GM12878 (cell line): ENCODE data around the gene ZDHHC17.

Experiments used
- CBX5 ChIP-seq: sonication (generic); IDR thresholded peaks from 2 replicates; pipeline ENCODE4 v1.6.1; 2016; ENCODE audit warnings: low read depth, moderate library complexity, mild to moderate bottlenecking, inconsistent platforms
- CREB1 ChIP-seq: IDR thresholded peaks from 2 replicates; pipeline ENCODE4 v1.6.1; 2012; ENCODE audit warnings: low read depth, mild to moderate bottlenecking, inconsistent platforms
- MEF2A ChIP-seq: IDR thresholded peaks from 2 replicates; pipeline ENCODE4 v1.6.1; 2011; ENCODE audit warnings: low read depth, mild to moderate bottlenecking, low read length, moderate library complexity; ENCODE audit not compliant: insufficient read depth
- POLR2A ChIP-seq: IDR thresholded peaks from 2 replicates; pipeline ENCODE4 v1.6.1; 2011; ENCODE audit warnings: low read depth, mild to moderate bottlenecking, low read length
- RBBP5 ChIP-seq: fragments of 200-600 bp; sonication (generic); conservative IDR thresholded peaks from 2 replicates; pipeline ENCODE4 v1.6.1; 2016
- SMC3 ChIP-seq: IDR thresholded peaks from 2 replicates; pipeline ENCODE4 v1.6.1; 2011; ENCODE audit warnings: low read length, improper control_type of control experiment, borderline replicate concordance
- YY1 ChIP-seq: IDR thresholded peaks from 2 replicates; pipeline ENCODE4 v1.6.1; 2011; ENCODE audit warnings: low read depth, mild to moderate bottlenecking, low read length
- ZNF384 ChIP-seq: IDR thresholded peaks from 2 replicates; pipeline ENCODE4 v1.6.1; 2012; ENCODE audit warnings: low read depth, mild to moderate bottlenecking, low read length, improper control_type of control experiment, borderline replicate concordance
- TF ChIP-seq, protein P1 (sequence below), 3 experiments: IDR thresholded peaks in 2 of 3; conservative IDR thresholded peaks in 1 of 3; 2 replicates each; pipeline ENCODE4 v1.5.1; 2011; ENCODE audit warnings: low read depth in 3 of 3, low read length in 3 of 3, mild to moderate bottlenecking in 3 of 3, control low read depth in 2 of 3, moderate library complexity in 2 of 3, inconsistent platforms in 1 of 3, mixed read lengths in 1 of 3; ENCODE audit not compliant: control insufficient read depth in 2 of 3, insufficient read depth in 1 of 3; ENCODE audit errors: extremely low read depth in 1 of 3
- TF ChIP-seq, protein P2 (sequence below): fragments of 450-650 bp; IDR thresholded peaks from 2 replicates; pipeline ENCODE4 v1.6.1; 2017; ENCODE audit warnings: mild to moderate bottlenecking, low read depth, inconsistent platforms; ENCODE audit not compliant: poor library complexity, severe bottlenecking

DNA sequence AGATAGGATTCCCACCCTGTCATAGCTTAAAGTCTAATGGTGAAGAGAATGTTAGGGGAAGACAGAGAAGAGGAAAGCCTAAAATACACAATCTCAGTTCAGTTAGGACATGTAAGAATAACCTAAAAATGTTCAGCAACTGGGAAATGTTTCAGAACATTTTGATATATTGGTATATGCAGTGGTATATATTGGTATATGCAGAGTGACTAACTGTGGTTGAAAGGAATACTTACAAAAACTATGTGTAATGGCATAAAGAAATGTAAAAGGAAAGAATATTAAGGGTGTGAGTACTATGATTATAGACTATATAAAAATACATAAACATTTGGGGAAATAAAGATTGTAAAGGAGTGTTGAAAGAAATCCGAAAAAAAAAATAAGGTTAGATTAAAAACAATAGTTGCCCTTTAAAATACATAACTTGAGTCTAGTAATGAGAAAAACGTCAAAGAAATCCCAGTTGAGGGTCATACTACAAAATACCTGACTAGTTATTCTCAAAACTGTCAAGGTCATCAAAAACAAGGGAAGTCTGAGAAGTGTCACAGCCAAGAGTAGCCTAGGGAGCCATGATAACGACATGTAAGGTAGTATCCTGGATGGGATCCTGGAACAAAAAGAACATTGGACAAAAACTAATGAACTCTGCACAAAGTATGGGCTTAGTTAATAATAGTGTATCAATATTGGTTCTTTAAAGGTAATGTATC lies 25.6 kb downstream of the ZDHHC17 start:
- TF ChIP-seq YY1, result no peak
- no peak for TF ChIP-seq RBBP5
- TF ChIP-seq SMC3, result no peak
- TF ChIP-seq, protein P1, sequence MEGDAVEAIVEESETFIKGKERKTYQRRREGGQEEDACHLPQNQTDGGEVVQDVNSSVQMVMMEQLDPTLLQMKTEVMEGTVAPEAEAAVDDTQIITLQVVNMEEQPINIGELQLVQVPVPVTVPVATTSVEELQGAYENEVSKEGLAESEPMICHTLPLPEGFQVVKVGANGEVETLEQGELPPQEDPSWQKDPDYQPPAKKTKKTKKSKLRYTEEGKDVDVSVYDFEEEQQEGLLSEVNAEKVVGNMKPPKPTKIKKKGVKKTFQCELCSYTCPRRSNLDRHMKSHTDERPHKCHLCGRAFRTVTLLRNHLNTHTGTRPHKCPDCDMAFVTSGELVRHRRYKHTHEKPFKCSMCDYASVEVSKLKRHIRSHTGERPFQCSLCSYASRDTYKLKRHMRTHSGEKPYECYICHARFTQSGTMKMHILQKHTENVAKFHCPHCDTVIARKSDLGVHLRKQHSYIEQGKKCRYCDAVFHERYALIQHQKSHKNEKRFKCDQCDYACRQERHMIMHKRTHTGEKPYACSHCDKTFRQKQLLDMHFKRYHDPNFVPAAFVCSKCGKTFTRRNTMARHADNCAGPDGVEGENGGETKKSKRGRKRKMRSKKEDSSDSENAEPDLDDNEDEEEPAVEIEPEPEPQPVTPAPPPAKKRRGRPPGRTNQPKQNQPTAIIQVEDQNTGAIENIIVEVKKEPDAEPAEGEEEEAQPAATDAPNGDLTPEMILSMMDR (IDR thresholded peaks at IDR 0.05 in 2 of 3, conservative IDR thresholded peaks at IDR 0.05 in 1 of 3; ENCODE audit: control insufficient read depth in 2 of 3, extremely low read depth in 1 of 3, insufficient read depth in 1 of 3, low read depth in 3 of 3, low read length in 3 of 3), result no peak
- TF ChIP-seq MEF2A, result no peak
- no peak for TF ChIP-seq POLR2A
- no peak for TF ChIP-seq CREB1
- TF ChIP-seq ZNF384, result no peak
- TF ChIP-seq, protein P2, sequence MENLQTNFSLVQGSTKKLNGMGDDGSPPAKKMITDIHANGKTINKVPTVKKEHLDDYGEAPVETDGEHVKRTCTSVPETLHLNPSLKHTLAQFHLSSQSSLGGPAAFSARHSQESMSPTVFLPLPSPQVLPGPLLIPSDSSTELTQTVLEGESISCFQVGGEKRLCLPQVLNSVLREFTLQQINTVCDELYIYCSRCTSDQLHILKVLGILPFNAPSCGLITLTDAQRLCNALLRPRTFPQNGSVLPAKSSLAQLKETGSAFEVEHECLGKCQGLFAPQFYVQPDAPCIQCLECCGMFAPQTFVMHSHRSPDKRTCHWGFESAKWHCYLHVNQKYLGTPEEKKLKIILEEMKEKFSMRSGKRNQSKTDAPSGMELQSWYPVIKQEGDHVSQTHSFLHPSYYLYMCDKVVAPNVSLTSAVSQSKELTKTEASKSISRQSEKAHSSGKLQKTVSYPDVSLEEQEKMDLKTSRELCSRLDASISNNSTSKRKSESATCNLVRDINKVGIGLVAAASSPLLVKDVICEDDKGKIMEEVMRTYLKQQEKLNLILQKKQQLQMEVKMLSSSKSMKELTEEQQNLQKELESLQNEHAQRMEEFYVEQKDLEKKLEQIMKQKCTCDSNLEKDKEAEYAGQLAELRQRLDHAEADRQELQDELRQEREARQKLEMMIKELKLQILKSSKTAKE, result no peak
- TF ChIP-seq CBX5, result no peak
